Psoas muscle (tissue), 8 donors: Measurements from ENCODE around the gene OR5H2. TPM values are rescaled to one million over a fixed set of nuclear protein-coding genes. Genes with fewer than 3 reads are reported as not detected.
"Not testable (repeated sequence)": the region's sequence is repeated elsewhere in the genome, so short reads cannot be mapped to it uniquely, and the experiment has no call there.

Experiments
- ATAC-seq, 4 donors: fragments of 200-7000 bp; cut with Tn5 transposase; one replicate each; pipeline ENCODE4 v1.9.1; 2020; ENCODE audit warnings: moderate library complexity in 3 of 4, mild to moderate bottlenecking in 2 of 4
- DNase-seq, 2 donors: peaks; one replicate each; pipeline ENCODE4 v3.0.0-alpha.2; 2020
- H3K27ac ChIP-seq: fragments of 200-600 bp; one replicate; pipeline ENCODE4 v1.8.0; 2022
- H3K27me3 ChIP-seq, 3 donors: fragments of 200-600 bp in 1 of 3; one replicate each; pipeline versions ENCODE4 v1.6.1 to v1.8.0; 2013 to 2022; ENCODE audit warnings: low read length in 2 of 3, mild to moderate bottlenecking in 2 of 3, moderate library complexity in 1 of 3; ENCODE audit not compliant: insufficient read depth in 3 of 3
- H3K36me3 ChIP-seq, 2 donors: fragments of 200-600 bp in 1 of 2; one replicate each; pipeline versions ENCODE4 v1.6.1 to v1.8.0; 2013 to 2022; ENCODE audit warnings: low read depth in 1 of 2, mild to moderate bottlenecking in 1 of 2, moderate library complexity in 1 of 2; ENCODE audit not compliant: insufficient read depth in 1 of 2
- H3K4me1 ChIP-seq: fragments of 200-600 bp; one replicate; pipeline ENCODE4 v1.8.0; 2022
- H3K4me3 ChIP-seq: fragments of 200-600 bp; one replicate; pipeline ENCODE4 v1.8.0; 2022; ENCODE audit warnings: mild to moderate bottlenecking
- H3K9me3 ChIP-seq: fragments of 200-600 bp; one replicate; pipeline ENCODE4 v1.8.0; 2022
- CTCF ChIP-seq: fragments of 200-600 bp; IDR thresholded peaks from one replicate; pipeline ENCODE4 v1.8.0; 2022; ENCODE audit warnings: antibody characterized with exemption
- WGBS, 3 donors: extraction: QIAGEN DNeasy Blood & Tissue Kit; methylation state at CpG; one replicate each; pipeline versions ENCODE4 v1.1.6 to v1.1.7; 2013; 5-methylcytosine and 5-hydroxymethylcytosine counted together
- intact Hi-C, 2 donors: fragments of 100-400 bp; cut with DNase I; formaldehyde crosslinking; loops; one replicate each; pipeline versions ENCODE4 v1.11.0 to v1.14.2; 2022
- polyA plus RNA-seq, 3 donors: library from polyadenylated mRNA; stranded (reverse); fragments of 200-250 nt; gene quantifications; one replicate each; pipeline ENCODE4 v1.2.3, GENCODE V29; 2013
- total RNA-seq, 4 donors: library from RNA; stranded (reverse); fragmentation: NEBNext Ultra II Directional in 2 of 4; extraction: Animal tissue kit (Norgen Biotek cat#: 25700) in 2 of 4; gene quantifications; one replicate each; pipeline versions ENCODE4 v1.2.1 to v1.2.4, GENCODE V29; 2021 to 2023
- donor health status: healthy with polysubstance abuse.
- donor health status: DM: no; HTN: no; CAD: no; lungs with moderate emphysema.
- donor health status: Bipolar disorder and iron deficiency.
- donor health status: healthy.
- donor health status: DM: yes; HTN: yes; CAD: no.
- donor health status: DM: no; HTN: no; CAD: no.
- donor health status: DM: no; HTN: no; CAD: no.
- donor health status: DM: yes; HTN: yes; CAD: no.

The OR5H2 gene
- total and polyA plus RNA-seq, 7 donors = not detected

GRCh38 chr3:98246142-98246541 is 36.2 kb upstream of the OR5H2 start:
- intact Hi-C loops = no loop called here
- 84 to 92% (median 89%) methylated on average over 10 of the region's 10 CpGs for WGBS, 3 donors

GRCh38 chr3:98256026-98256425 is 26.3 kb upstream of the OR5H2 start:
- H3K36me3 ChIP-seq, H3K4me1 ChIP-seq, H3K4me3 ChIP-seq, intact Hi-C loops, H3K27me3 ChIP-seq, H3K9me3 ChIP-seq, H3K27ac ChIP-seq, ATAC-seq, DNase-seq: not testable (repeated sequence)
- 52 to 66% (median 65%) methylated on average over 5 of the region's 5 CpGs for WGBS, 3 donors

More at GRCh38 chr3:98246142-98246541, 36.2 kb upstream of the OR5H2 start:
- DNase-seq (no peak), ATAC-seq (no peak)
- Histone ChIP-seq H3K4me3 (no peak overlapping the region), H3K27me3 (no peaks in the 10 kb centered on the region), H3K27ac (no peak overlapping the region), H3K9me3 (no peaks in the 10 kb centered on the region), H3K36me3 (no peaks in the 10 kb centered on the region), H3K4me1 (no peaks in the 10 kb centered on the region)
- TF ChIP-seq CTCF = no peak

- WGBS, 3 donors = 48 to 74% (median 67%) methylated on average over 2 of the region's 2 CpGs
- TF ChIP-seq CTCF = no peak
- no peak for DNase-seq
- Histone ChIP-seq H3K27me3 (no peaks in the 10 kb centered on the region), H3K4me3 (no peak overlapping the region), H3K4me1 (no peaks in the 10 kb centered on the region), H3K27ac (no peak overlapping the region), H3K36me3 (no peaks in the 10 kb centered on the region), H3K9me3 (no peaks in the 10 kb centered on the region)
- intact Hi-C loops = no loop called here
- no peak for ATAC-seq
Observed at GRCh38 chr3:98259707-98260106, 22.6 kb upstream of the OR5H2 start.

- Histone ChIP-seq H3K4me3 (no peak overlapping the region), H3K9me3 (no peaks in the 10 kb centered on the region), H3K4me1 (no peaks in the 10 kb centered on the region), H3K36me3 (no peaks in the 10 kb centered on the region), H3K27ac (no peak overlapping the region), H3K27me3 (no peaks in the 10 kb centered on the region)
- ATAC-seq = no peak
- intact Hi-C loops = no loop called here
- TF ChIP-seq CTCF = no peak
- WGBS, 3 donors = 61 to 71% (median 64%) methylated on average over 2 of the region's 2 CpGs
- no peak for DNase-seq
Observed at GRCh38 chr3:98262046-98262445, 20.3 kb upstream of the OR5H2 start.

- no peak for DNase-seq
- intact Hi-C loops = no loop called here
- WGBS, 3 donors = 76 to 85% (median 85%) methylated on average over 3 of the region's 3 CpGs
- H3K4me3 ChIP-seq = no peak within 1 kb of the TSS
- ATAC-seq = no peak
- no peak within 1 kb of the TSS for H3K27ac ChIP-seq
- no peaks in the 10 kb centered on the region for H3K27me3 ChIP-seq
- TF ChIP-seq CTCF = no peak
- H3K36me3 ChIP-seq = no peaks in the 10 kb centered on the region
- no peaks in the 10 kb centered on the region for H3K4me1 ChIP-seq
- no peaks in the 10 kb centered on the region for H3K9me3 ChIP-seq
Observed at GRCh38 chr3:98263944-98264343, 18.4 kb upstream of the OR5H2 start, which contains the start of gene OR5H6. TSS of gene OR5H6 (plus strand) at chr3:98264244. CDS start at chr3:98264333, 89 bp downstream.
